Measurements from ENCODE around the gene OSBPL8.
"Not testable (repeated sequence)": the region's sequence is repeated elsewhere in the genome, so short reads cannot be mapped to it uniquely, and the experiment has no call there.

Gene OSBPL8

DNA sequence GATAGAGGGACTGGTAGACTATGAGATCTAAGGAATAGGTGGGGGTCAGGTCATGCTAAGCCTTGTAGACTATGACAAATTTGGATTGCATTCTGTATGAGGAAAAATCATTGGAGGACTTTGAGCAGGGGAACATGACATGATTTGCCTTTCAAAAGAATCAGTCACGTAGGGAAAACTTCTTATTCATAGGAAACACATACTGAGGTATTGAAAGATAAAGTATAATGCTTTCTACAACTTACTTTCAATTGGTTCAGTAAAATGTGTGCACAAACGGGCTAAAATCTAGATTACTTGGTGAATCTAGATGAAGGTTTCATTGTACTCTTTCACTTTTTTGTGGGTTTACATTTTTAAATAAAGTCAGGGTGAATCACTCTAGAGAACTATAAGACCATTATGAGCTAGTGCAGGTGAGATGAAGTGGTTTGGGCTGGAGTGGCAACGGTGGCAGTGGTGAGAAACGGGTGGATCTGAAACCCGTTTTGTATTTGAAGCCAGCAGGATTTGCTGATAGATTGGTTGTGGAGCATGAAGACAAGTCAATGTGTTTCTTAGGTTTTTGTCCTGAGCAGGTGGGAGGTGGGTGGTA lies 218.0 kb downstream of the OSBPL8 start:
- DNase-seq, result no peak

DNA sequence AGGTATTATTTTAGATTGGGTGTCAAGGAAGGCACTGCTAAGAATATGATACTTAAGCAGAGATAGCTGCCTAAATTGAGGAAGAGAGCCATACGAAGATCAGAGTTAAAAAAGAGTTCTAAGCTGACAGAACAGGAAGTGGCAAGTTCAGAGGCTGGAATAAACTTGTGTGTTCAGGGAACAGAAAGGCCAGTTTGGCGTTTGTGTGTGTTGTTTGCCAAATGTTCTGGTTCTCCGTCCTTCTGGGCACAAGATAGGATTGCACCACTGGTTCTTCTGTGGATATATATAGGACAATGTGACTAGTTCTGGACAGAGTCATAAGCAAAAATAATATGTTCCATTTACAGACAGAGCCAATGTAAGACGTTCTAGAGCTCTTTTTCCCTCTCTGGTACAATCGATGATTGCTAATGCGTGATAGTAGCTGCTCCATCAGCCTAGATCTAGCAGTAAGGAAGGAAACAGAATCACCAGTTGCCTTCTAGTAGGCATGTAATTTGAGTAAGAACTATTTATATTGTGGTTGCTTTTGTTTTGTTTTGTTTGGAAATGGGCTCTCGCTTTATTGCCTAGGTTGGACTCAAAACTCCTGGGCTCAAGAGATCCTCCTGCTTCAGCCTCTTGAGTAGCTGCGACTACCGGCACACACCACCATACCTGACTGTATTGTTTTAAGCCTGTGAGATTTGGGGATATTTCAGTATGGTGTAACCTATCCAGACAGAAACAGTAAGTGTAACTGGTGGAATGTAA lies 218.7 kb downstream of the OSBPL8 start:
- DNase-seq, result no peak

DNA sequence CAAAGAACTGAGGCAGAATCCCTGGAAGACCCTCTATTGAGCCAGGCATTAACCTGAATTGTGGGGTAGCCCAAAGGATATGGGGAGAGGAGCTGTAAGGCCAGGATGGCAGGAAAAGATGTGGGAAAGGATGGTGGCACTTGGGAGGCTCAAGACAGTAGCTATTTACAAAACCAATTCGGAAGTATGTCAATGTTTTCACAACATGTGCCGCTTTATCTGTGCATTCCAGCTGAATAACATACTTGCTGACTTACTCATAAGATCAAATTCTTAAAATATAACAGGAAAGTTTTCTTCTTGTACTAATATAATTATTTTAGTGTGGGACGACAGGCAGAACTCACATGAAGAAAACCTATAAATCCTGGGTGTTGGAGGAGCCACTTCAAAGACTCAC lies 222.0 kb downstream of the OSBPL8 start:
- no peak for DNase-seq

DNA sequence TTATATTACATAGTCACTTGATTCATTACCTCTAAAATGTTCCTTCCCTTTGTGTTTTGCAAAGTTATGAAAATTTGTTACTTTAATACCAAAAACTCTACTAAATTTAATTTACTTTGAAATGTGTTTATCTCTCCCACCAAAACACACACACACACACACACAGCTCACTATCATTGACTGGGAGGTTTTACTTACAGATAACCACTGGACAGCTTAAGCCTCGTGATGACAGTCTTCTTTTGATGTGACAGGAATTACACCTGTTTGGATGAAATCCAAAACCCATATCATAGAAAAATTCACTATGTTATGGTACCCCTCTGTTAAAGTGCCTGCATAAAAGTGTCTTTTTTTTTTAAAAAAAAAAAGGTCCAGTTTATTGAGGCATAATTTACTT lies 227.0 kb downstream of the OSBPL8 start:
- no peak for DNase-seq

DNA sequence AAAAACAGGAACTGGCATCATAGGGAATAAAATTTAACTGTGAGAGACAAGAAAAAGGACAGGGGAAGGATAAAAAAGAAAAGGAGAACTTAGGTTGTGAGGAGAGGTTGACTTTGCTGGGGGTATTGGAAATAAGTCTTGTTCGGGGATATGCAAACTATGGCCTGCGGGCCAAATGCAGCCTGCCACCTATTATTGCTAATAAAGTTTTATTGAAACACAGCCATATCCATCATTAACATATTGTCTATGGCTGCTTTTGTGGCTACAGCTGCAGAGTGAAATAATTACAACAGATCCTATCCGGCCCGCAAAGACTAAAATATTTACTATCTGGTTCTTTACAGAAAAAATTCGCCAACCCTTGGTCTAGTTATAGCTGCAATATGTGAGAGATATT lies 230.0 kb downstream of the OSBPL8 start:
- DNase-seq, result no peak

DNA sequence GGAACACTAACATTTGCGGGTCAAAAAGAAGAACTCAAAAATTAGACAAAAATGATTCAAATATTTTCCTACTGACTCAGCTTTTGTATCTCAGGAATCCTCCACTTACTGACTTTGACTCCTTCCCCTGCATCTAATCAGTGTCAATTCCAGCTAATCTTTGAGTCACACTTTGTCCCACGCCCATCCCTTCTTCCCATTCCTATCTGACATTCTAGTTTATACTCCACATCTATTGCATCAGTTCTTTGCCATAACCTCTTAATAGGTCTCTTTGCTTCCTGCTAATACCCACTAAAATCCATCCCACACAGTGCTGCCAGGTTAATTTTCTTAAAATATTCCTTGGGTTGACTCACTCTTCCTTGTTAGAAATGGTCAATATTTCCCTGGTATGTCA lies 230.4 kb downstream of the OSBPL8 start:
- DNase-seq, result no peak

DNA sequence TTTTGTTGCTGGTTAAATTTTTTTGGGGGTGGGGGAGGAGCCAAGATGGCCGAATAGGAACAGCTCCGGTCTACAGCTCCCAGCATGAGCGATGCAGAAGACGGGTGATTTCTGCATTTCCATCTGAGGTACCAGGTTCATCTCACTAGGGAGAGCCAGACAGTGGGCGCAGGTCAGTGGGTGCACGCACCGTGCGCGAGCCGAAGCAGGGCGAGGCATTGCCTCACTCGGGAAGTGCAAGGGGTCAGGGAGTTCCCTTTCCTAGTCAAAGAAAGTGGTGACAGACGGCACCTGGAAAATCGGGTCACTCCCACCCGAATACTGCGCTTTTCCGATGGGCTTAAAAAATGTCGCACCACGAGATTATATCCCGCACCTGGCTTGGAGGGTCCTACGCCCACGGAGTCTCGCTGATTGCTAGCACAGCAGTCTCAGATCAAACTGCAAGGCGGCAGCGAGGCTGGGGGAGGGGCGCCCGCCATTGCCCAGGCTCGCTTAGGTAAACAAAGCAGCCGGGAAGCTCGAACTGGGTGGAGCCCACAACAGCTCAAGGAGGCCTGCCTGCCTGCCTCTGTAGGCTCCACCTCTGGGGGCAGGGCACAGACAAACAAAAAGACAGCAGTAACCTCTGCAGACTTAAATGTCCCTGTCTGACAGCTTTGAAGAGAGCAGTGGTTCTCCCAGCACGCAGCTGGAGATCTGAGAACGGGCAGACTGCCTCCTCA lies 239.8 kb downstream of the OSBPL8 start:
- DNase-seq, result not testable (repeated sequence)

DNA sequence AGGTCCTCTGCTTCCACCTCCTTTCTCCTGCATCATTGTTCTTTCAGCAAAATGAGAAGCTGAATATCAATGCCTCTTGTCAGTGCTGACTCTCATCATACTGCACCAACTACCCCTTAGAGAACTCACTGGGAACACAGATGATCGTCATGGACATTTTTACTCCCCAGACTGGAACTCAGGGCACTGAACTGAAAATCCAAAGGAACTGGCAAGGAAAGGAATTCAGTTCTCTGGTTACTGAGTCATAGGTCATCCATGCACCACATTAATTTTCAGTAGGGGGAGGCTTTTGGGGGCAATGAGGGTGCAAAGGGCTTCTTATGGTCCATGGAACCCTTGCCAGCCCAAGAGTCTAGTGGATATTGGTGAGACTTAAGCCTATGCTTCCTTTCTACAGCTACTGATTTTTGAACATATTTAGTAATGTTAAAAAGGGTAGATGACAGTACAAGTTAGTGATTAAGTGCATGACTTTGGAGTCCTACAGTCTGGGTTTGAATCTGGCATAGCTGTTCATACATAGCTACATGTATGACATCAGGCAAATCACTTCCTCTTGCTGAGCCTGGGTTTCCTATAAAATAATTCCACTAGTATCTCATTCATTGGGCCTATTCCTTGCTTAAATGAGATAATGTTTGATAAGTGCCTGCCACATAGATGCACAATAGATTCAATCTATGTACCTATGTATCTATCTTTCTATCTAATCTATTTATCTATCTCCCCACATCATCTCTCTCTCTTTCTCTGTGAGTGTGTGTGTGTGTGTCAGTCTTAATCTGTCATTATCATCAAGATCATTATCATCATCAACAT lies 240.6 kb downstream of the OSBPL8 start:
- DNase-seq, result no peak

DNA sequence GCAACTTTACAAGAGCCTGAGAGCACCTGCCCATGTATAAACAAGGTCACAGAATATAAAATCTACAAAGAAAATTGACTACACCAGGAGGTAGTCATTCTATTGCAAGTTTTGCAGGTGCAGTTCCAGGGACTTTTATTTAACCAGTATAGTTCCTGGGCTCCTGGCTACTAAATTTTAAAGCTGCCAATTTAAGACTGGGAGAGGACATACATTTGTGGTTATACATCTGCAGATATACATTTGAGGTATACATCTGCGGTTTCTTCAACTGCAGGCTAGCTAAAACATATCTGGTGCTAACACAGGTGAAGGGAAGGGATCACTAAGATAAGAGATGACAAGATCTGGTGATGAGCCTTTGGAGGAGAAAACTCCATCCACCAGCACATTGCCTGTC lies 241.6 kb downstream of the OSBPL8 start:
- DNase-seq, result no peak

DNA sequence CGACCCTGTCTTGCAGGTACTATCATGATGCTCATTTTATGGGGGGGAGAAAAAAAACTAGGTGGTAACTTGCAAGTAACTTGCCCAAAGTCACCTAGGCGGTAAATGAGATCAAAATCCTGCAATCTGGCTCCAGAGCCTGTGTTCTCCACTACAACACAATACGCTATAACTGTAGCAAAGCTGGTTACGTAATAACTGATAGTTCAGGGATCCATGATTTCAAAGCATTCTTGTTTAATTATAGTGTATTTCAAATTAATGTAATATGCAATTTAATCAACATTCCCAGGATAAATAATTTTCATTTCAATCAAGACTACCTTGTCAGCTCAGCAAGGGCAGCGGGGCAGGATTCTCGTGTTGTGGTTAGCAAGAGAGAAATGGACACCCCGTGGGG lies 243.1 kb downstream of the OSBPL8 start:
- no peak for DNase-seq

DNA sequence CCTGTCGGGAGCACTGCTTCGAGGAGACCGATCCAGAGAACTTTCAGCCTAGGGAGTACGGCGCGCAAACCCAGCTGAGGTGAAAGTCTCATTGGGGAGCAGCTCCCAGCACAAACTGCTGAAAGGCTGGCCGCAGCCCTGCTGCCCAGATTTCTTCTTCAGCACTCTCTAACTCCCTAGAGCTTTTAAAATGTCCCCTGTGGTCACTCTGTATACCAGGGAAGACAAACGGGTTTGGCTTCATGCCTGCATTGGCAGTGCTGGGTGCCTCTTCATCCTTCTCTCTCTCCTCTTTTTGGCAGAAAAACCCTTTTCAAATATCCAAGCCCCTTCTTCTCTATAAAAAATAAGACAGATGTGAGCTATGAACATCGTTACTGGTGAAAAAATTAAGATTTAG lies 246.3 kb downstream of the OSBPL8 start:
- no peak for DNase-seq

DNA sequence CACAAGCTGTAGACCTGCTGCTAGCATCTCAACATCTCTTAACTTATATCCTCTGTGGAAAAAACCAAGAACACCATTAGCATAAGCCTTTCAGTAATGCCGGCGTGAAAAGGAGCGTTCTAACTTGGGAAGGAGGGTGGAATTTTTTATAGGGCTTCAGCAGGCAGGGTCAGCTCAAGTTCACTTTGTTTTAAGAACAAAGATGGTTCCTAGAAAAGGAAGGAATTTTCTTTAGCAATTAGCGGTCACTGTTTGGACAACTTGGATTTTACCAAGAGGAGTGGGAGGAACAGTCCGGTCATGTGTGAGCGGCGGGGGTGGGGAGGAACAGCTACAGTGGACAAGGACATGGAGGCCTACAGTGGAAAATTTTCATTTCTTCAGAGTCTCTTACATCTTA lies 247.3 kb downstream of the OSBPL8 start:
- DNase-seq, result no peak

DNA sequence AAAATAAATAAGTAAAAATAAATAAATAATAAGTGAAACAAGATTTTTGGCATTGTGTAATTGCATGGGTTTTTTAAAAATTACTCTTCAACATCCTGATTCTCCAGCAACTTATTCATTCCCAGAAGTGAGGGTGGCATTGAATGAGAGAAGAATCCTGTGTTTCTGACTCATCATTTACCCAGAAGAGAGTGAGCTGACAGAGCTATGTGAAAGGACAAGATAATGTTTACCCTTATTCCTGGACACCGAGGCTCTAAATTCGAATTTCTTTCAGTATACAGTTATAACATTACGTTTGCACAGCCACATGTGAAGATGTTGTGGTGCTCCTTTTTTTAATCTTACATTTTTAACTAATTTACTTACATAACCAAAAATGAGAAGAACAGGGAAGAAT lies 247.8 kb downstream of the OSBPL8 start:
- no peak for DNase-seq

DNA sequence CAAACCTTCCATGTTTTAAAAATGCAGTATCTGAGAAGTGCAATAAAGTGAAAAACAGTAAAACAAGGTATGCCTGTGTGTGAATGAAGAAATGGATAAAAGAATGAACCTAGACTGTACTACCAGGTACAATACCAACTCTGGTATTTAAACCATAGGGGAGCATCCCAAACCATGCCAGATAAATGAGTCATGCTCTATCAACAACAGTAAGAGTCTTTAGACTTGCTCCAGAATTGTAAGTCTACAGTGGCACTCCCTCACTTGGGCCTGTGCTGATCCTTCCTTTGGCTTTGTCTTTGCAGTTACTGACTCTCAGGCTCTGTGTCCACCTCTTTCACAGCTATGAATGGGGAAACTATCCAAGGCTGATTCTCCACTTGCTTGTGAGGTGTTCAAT lies 249.5 kb downstream of the OSBPL8 start:
- DNase-seq, result no peak

DNA sequence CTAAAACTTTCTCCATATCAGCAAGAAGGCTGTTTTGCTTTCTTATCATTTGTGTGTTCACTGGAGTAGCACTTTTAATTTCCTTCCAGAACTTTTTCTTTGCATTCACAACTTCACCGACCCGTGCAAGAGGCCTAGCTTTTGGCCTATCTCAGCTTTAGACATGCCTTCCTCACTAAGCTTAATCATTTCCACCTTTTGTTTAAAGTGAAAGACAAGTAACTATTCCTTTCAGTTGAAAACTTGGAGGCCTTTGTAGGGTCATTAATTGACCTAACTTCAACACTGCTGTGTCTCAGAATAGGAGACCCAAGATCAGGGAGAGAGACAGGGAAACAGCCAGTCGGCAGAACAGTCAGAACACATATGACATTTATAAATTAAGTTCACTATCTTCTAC lies 250.7 kb downstream of the OSBPL8 start:
- DNase-seq, result no peak

DNA sequence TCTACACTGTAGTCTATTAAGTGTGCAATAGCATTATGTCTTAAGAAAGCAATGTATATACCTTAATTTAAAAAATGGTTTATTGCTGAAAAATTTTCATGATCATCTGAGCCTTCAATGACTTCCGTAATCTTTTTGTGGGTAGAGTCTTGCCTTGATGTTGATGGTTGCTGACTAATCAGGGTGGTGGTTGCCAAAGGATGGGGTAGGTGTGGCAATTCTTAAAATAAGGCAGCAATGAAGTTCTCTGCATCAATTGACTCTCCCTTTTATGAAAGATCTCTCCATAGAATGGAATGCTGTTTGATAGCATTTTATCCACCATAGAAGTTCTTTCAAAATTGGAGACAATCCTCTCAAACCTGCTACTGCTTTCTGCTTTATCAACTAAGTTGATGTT lies 252.5 kb downstream of the OSBPL8 start:
- DNase-seq, result no peak

DNA sequence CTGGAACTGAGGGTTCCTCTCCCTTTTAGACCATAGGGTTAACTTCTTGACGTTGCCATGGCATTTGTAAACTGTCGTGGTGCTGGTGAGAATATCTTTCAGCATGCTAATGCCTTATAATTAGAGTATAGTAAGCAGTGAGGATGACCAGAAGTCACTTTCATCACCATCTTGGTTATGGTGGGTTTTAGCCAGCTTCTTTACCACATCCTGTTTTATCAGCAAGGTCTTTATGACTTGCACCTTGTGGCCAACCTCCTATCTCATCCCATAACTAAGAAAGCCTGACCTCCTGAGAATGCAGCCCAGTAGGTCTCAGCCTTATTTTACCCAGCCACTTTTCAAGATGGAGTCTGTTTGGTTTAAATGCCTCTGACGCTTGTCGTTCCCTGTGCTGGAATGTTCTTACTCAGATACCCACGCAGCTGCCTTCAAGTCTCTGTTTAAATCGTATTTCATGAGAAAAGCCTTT lies 255.5 kb downstream of the OSBPL8 start:
- no peak for DNase-seq

DNA sequence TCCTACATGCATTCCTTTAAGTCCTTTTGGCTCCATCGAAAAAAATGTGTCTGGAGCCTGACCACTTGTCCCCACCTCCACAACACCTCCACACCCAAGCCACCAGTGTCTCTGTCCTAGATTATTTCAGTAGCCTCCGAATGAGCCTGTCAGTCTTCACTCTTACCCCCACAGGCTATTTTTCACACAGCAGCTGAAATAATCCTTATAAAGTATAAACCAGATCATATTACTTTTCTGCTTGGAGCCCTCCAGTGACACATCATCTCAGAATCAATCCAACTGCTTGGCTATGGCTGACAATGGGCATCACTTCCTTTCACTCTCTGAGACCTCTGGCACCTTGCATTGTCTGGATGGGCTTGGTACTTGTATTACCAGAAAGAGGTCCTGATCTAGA lies 256.2 kb downstream of the OSBPL8 start:
- no peak for DNase-seq

All from activated T-cell treated with anti-CD3 and anti-CD28 coated beads, Interleukin-2, amount 50 U/mL, for 1 hour (primary cell).